Amniotic epithelial cell (primary cell): Measurements from ENCODE around the gene MS4A6E.

Experiments
- DNase-seq: peaks from one replicate; pipeline ENCODE4 v3.0.0-alpha.2; 2010; ENCODE audit warnings: low read depth

Gene MS4A6E

DNA sequence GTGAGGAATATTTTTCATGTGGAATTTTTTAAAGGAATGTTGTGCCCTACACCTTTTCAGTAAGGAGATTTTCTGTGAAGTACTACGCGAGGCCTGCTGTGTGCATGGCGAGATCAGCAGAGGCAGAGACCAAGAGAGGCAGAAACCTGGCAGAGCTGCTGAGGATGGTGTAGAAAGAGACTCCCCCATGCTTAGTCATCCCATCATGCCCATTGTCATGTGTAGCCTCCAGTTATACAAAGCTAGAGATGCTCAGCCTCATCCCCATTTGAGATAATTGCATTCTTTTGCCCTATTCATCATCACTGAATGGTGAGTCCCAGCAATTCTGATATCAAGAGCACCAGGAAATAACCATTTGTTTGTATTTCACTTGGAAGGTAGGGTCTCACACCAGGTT is 48.3 kb downstream of the MS4A6E start:
- DNase-seq: no peak

DNA sequence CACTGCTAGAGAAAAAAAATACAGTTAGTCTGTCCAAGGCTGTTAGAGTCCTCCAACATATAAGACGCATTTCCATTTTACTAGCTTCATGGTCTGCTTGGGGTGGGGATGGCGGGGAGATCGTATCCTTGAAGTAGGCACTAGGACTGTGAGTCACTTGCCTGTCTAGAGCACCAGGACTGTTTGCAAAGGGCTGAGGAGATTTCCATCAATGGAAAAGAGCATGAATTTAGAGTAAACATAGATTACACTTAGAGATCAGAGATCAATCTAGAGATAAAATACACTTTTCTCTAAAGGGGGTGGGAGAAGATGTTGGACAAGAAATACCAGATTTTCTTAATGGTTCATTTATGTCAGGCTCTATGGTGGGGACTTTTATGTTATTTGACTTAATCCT is 49.5 kb downstream of the MS4A6E start:
- no peak for DNase-seq

DNA sequence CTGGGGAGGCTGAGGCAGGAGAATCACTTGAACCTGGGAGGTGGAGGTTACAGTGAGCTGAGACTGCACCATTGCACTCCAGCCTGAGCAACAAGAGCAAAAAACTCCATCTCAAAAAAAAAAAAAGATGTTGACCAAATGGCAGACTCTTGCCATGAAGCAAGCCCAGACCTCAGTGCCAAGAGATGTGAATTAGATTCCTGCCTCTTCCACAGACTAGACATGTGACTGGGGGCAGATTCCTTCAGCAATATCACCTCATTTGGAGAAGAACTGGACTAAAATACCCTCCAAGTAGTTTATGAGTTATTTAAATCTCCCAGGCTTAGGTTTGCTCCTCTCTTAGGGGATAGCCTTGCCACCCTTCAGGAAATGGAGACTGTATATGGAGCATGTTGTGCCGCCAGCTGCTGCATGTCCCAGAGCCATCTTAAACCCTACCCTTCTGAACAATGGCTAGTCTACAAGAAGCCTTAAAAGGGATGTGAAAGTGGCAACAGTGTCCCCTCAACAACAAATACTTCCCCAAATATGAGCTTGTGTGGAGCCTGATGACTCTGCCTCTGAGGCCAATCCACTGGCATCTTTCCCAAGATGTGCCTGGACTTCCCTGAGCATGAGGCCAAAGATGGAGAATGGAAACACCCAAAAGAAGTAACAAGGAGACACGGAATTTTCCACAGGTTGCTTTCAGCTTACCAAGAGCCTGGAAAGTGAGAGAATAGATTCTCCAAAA is 50.5 kb downstream of the MS4A6E start:
- DNase-seq: no peak

DNA sequence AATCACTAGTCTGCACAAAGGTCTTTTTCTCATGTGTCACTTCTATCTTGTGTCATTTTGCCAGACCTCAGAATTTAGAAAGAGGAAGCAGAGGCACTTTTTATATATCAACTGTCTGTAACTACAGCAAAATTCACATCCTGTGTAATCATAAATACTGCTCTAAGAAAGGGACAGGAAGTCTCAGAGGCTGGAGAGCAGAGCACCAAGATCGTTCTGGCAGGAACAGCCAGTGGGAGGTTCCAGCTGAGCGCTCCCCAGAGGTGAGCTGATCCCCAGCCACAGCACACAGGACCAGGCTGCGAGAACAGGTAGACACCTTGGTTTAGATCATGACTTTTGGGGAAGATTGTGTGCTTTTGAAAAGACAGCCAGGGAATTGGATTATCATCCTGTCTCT is 51.3 kb downstream of the MS4A6E start, which contains the start of gene MS4A7:
MS4A7 (plus strand) TSS at position 179 of the 400 bp plus-strand sequence. CDS start 4,610 bp downstream, outside the sequence.
- no peak for DNase-seq

DNA sequence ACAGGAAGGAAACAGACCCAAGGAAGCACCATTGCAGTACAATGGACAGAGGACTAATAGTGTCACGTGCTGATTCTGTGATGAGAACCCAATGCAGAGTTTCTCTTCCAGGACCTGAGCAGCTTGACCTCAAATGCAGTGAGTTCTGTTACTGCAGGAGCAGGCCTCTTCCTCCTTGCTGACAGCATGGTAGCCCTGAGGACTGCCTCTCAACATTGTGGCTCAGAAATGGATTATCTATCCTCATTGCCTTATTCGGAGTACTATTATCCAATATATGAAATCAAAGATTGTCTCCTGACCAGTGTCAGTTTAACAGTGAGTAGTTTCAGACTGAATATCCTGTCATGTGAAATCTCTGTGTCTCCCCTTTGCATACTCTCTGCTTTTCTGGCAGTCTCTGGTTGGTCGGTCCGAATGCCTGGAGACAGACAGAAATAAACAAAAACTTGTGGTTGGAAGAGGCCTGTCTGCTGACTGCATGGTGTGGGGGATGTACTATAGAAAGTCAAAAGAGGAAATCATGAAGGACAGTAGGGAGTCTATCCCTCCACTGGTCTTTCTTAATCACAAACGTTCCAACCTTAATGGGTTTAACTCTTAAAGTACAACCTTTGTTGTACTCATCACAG is 62.3 kb downstream of the MS4A6E start:
- DNase-seq: no peak

DNA sequence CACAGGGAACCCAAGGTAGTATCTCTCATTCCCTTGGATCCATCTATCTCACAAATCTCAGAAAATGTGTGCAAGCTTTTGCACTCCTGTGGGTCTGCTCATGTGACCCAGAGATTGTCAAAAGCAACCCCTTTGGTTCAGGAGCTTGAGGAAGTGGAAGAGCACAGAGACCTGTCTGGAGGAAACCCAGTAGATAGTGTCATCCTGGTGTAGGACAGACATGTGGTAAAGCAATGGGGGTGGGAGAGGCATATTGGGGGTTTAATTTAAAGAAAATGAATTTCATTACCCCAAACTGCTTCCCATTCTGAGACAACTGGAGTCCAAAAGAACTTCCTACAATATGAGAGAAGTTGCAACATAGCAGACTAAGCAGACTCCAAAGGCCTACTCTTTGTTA is 63.4 kb downstream of the MS4A6E start:
- DNase-seq: no peak
